ENCODE results near the gene PSME2.

DNA sequence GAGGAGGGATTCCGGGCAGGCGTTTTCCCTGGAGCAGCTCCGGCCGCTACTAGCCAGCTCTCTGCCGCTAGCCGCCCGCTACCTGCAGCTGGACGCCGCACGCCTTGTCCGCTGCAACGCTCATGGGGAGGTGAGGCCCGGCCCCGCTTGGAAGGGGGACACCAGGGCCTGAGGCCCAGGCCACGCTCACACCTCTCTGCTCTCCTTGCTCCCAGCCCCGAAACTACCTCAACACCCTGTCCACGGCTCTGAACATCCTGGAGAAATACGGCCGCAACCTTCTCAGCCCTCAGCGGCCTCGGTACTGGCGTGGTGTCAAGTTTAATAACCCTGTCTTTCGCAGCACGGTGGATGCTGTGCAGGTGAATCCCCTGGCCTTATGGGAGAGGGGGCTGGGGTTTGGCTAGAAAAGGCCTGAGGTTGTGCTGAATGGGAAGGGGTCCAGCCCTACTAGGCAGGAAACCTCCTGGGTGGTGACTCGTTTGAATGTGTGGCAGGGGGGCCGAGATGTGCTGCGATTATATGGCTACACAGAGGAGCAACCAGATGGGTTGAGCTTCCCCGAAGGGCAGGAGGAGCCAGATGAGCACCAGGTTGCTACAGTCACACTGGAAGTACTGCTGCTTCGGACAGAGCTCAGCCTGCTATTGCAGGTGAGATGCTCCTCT lies 1.5 kb upstream of the PSME2 start:
- TF ChIP-seq, protein P1, sequence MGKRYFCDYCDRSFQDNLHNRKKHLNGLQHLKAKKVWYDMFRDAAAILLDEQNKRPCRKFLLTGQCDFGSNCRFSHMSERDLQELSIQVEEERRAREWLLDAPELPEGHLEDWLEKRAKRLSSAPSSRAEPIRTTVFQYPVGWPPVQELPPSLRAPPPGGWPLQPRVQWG (CRISPR knock-in tag; IDR thresholded peaks at IDR 0.05; ENCODE audit: borderline replicate concordance, low read depth) = no peak
- TF ChIP-seq ZNF207 (IDR thresholded peaks at IDR 0.05; ENCODE audit: borderline replicate concordance) (no peak), KDM5B (CRISPR knock-in tag; IDR thresholded peaks at IDR 0.05; ENCODE audit: borderline replicate concordance) (peak; percentile 82; the same call in 1 of the 2 replicates), MAZ (IDR thresholded peaks at IDR 0.05; ENCODE audit: borderline replicate concordance, low read depth, low read length) (no peak), MAZ (CRISPR knock-in tag; IDR thresholded peaks at IDR 0.05; ENCODE audit: low read depth) (no peak)
- TF ChIP-seq, protein P2, sequence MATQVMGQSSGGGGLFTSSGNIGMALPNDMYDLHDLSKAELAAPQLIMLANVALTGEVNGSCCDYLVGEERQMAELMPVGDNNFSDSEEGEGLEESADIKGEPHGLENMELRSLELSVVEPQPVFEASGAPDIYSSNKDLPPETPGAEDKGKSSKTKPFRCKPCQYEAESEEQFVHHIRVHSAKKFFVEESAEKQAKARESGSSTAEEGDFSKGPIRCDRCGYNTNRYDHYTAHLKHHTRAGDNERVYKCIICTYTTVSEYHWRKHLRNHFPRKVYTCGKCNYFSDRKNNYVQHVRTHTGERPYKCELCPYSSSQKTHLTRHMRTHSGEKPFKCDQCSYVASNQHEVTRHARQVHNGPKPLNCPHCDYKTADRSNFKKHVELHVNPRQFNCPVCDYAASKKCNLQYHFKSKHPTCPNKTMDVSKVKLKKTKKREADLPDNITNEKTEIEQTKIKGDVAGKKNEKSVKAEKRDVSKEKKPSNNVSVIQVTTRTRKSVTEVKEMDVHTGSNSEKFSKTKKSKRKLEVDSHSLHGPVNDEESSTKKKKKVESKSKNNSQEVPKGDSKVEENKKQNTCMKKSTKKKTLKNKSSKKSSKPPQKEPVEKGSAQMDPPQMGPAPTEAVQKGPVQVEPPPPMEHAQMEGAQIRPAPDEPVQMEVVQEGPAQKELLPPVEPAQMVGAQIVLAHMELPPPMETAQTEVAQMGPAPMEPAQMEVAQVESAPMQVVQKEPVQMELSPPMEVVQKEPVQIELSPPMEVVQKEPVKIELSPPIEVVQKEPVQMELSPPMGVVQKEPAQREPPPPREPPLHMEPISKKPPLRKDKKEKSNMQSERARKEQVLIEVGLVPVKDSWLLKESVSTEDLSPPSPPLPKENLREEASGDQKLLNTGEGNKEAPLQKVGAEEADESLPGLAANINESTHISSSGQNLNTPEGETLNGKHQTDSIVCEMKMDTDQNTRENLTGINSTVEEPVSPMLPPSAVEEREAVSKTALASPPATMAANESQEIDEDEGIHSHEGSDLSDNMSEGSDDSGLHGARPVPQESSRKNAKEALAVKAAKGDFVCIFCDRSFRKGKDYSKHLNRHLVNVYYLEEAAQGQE (IDR thresholded peaks at IDR 0.05; ENCODE audit: borderline replicate concordance in 1 of 2, low read depth in 1 of 2, low read length in 2 of 2) = no peak
- TF ChIP-seq, protein P3, sequence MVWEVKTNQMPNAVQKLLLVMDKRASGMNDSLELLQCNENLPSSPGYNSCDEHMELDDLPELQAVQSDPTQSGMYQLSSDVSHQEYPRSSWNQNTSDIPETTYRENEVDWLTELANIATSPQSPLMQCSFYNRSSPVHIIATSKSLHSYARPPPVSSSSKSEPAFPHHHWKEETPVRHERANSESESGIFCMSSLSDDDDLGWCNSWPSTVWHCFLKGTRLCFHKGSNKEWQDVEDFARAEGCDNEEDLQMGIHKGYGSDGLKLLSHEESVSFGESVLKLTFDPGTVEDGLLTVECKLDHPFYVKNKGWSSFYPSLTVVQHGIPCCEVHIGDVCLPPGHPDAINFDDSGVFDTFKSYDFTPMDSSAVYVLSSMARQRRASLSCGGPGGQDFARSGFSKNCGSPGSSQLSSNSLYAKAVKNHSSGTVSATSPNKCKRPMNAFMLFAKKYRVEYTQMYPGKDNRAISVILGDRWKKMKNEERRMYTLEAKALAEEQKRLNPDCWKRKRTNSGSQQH (CRISPR knock-in tag; IDR thresholded peaks at IDR 0.05; ENCODE audit: low read depth) = no peak
